NCI-H2029 (cell line): Measurements from ENCODE around the gene PIGB.
"Not testable (repeated sequence)": the region's sequence is repeated elsewhere in the genome, so short reads cannot be mapped to it uniquely, and the experiment has no call there.

Source experiments
- DNase-seq: peaks from one replicate; lab custom pipeline; 2025; lab: John Stamatoyannopoulos, UW

The PIGB gene

GRCh38 chr15:55297315-55297714 lies 21.7 kb upstream of the PIGB start:
- no peak for DNase-seq

GRCh38 chr15:55302801-55303200 lies 16.2 kb upstream of the PIGB start:
- DNase-seq, result not testable (repeated sequence)

GRCh38 chr15:55319537-55320237 lies 665 bp downstream of the PIGB start:
- DNase-seq, result no peak

- DNase-seq, result no peak
These were observed 1.2 kb downstream of the PIGB start for GRCh38 chr15:55320238-55320550.

- no peak for DNase-seq
These were observed 1.9 kb downstream of the PIGB start for GRCh38 chr15:55320963-55321362.

GRCh38 chr15:55322467-55322866 lies 3.4 kb downstream of the PIGB start:
- DNase-seq, result no peak

GRCh38 chr15:55327387-55327786 lies 8.4 kb downstream of the PIGB start:
- DNase-seq, result no peak

- no peak for DNase-seq
These were observed 15.3 kb downstream of the PIGB start for GRCh38 chr15:55334371-55334770.

- no peak for DNase-seq
These were observed 16.0 kb downstream of the PIGB start for GRCh38 chr15:55334997-55335396.

- DNase-seq, result no peak
These were observed 18.1 kb downstream of the PIGB start for GRCh38 chr15:55337160-55337559.

- no peak for DNase-seq
These were observed 24.1 kb downstream of the PIGB start for GRCh38 chr15:55343168-55343567.

GRCh38 chr15:55344206-55344605 lies 25.2 kb downstream of the PIGB start:
- DNase-seq, result no peak

GRCh38 chr15:55348281-55348778 lies 29.3 kb downstream of the PIGB start:
- DNase-seq, result no peak

GRCh38 chr15:55349282-55349681 lies 30.3 kb downstream of the PIGB start:
- no peak for DNase-seq

- DNase-seq, result no peak
These were observed 34.0 kb downstream of the PIGB start for GRCh38 chr15:55353025-55353424.

- no peak for DNase-seq
These were observed 38.1 kb downstream of the PIGB start for GRCh38 chr15:55356985-55357585.

- DNase-seq, result no peak
These were observed 38.8 kb downstream of the PIGB start for GRCh38 chr15:55357774-55358173.

GRCh38 chr15:55358471-55358870 lies 39.4 kb downstream of the PIGB start:
- no peak for DNase-seq

GRCh38 chr15:55360256-55360655 lies 41.2 kb downstream of the PIGB start:
- no peak for DNase-seq

GRCh38 chr15:55361048-55361447 lies 42.0 kb downstream of the PIGB start:
- no peak for DNase-seq

- no peak for DNase-seq
These were observed 43.6 kb downstream of the PIGB start for GRCh38 chr15:55362641-55363040.

- DNase-seq, result no peak
These were observed 48.0 kb downstream of the PIGB start for GRCh38 chr15:55366981-55367380.

- DNase-seq, result no peak
These were observed 53.8 kb downstream of the PIGB start for GRCh38 chr15:55372701-55373440.
